Suppressor macrophage (primary cell): ENCODE results near the gene JAG2.

Experiments
- DNase-seq, 4 experiments: peaks; one replicate each; pipeline ENCODE4 v3.0.0-alpha.2; 2020 to 2022

JAG2 gene

GRCh38 chr14:105165134-105165704 lies 3.4 kb downstream of the JAG2 start:
- no peak for DNase-seq

DNA sequence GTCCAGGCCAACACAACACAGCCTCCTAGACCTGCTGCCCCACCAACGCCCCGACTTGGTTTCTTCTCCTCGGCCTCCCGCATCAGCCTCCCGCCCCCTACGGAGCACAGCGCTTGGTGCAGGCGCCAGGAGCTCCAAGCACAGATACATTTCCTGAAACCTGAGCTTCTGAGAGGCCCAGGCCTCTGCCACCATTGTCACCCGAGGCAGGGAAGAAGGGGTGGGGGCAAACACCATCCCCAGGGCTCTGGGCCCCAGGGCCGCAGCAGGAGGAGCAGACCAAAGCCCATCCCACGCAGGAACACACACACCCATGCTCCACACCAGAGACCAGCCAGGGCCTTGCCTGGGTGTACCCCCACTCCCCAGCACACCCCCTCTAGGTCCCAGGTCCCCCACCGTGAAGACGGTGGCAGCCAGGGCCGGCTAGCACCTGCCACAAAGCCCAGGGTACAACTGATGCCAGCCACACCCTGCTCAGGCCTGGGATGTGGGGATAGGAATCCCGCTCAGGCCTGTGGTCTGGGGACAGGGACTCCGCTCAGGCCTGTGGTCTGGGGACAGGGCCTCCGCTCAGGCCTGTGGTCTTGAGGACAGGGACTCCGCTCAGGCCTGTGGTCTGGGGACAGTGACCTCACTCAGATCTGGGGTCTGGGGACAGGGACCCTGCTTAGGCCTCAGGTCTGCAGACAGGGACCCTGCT lies 5.4 kb downstream of the JAG2 start:
- DNase-seq = no peak

GRCh38 chr14:105162669-105162979 lies 6.0 kb downstream of the JAG2 start:
- no peak for DNase-seq

DNA sequence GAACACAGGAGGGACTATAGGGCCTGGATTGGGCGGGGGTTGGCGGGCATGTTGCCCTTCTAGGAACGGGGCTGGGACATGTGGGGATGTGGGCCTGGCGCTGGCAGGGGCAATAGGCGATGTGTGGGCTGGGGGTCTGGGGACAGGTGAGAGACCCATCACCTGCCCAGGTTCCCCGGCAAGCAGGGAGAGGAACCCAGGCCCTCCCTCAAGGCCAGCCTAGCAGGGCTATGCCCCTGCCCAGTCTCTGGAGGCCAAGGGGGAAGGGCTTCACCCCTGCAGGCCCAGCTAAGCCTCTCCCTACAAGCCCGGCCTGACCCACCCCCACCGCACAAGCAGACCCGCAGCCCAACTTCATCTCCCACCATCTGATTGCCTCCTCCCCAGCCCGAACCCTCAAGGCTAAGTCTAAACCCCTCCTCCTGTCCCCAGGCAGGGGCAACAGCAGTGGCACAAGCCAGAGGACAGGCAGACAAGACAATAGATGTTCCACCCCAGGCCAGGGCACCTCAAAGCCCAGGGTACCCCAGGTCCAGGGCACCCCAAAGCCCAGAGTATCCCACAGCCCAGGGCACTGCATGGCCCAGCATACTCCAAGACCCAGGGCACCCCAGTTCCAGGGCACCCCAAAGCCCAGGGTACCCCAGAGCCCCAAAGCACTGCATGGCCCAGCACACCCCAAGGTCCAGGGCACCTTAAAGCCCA lies 6.5 kb downstream of the JAG2 start:
- DNase-seq = no peak

DNA sequence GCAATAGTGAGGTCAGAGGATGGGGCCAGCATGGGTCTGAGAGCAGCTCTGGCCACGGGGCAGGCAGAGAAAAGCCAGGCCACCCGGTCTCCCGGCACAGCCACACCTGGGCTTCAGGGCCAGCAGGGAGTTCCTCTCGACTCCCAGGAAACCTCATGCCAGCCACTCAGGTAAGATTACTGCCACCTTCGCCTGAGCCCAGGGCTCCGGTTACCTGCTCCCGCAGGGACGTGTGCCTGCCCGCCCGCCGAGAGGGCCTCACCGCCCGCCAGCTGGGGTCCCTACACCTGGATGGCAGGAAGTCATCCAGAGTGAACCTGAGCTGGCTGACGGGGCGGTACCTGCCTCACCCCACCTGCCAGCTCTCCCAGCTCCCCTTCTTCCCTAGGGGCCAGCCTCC lies 7.3 kb downstream of the JAG2 start:
- no peak for DNase-seq

DNA sequence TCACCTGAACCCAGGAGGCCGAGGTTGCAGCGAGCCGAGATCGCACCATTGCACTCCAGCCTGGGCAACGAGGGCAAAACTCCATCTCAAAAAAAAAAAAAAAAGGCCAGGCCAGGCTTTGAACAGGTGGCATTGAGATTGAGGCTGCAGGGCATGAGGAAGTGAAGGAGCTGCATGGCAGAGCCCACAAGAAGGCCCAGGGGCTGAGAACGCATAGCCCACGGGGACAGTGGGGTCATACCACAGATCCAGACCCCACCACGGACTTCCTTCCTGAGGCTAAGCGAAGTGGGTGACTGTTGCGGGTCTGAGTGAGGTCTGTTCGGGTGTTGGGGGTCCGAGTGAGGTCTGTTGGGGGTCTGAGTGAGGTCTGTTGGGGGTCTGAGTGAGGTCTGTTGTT lies 7.8 kb downstream of the JAG2 start:
- no peak for DNase-seq

DNA sequence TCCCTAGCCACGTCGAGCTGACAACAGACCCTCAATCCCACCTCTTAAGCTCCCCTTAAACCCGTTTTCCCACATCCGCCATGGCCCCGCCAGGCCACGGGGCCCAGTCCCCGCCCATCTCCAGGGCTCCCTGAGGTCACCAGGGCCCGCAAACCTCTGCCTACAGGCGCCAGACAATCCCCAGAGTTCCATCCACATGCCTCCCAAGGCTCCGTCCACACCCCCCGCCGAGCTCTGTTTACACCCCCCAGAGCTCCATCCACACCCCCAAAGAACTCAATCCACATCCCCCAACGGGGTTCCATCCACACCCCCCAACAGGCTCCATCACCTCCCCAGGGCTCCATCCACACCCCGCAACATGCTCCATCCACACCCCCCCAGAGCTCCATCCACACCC lies 9.2 kb downstream of the JAG2 start:
- DNase-seq = no peak

- no peak for DNase-seq
Measured at GRCh38 chr14:105158794-105159193, 9.8 kb downstream of the JAG2 start.

DNA sequence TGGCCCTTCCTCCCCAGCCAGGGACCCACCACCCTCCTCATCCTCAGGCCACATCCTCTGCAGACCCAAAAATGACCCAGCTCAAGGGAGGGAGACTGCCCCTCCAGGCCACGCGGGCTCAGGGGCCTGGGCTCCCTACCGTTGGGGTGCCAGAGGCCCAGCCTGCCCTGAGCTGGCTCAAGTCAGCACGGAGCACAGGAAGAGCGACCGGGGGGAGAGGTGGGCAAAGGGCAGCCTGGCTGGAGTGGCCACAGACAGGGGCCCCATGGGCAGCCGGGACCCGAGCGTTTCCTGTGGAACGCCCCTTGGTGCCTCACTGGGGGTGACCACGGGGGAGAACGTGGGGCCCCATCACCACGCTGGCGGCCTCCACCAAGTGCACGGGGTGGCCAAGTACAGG lies 10.7 kb downstream of the JAG2 start:
- no peak for DNase-seq

- DNase-seq = no peak
Measured at GRCh38 chr14:105156414-105157375, 11.9 kb downstream of the JAG2 start.

- no peak for DNase-seq
Measured at GRCh38 chr14:105155681-105156413, 12.7 kb downstream of the JAG2 start.

DNA sequence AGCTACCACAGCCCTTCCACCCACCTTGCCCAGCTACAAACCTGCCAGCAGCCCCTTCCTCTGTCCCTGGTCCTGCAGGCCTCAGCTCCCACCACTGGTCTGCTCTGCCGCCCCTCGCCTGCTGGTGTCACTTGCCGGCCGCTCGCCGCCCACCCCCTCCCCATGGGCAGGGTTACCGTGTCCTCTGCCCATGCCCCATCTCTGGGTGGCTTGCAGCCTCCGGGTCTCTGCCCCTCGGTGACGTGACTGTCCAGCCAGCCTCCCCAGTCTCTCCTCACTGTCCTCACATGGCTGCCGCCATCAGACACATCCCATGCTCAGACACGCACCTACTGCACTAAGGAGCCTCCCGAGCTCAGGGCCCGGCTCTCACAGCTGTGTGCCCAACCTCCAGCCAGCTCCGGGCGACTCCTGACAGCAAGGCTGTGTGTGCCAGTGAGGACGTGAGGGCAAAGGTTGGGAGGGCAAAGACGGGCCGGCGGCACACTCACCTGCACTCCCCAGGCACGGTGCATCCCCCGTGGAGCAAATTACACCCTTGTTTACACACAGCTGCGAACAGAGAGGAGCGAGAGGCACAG lies 13.4 kb downstream of the JAG2 start:
- no peak for DNase-seq

DNA sequence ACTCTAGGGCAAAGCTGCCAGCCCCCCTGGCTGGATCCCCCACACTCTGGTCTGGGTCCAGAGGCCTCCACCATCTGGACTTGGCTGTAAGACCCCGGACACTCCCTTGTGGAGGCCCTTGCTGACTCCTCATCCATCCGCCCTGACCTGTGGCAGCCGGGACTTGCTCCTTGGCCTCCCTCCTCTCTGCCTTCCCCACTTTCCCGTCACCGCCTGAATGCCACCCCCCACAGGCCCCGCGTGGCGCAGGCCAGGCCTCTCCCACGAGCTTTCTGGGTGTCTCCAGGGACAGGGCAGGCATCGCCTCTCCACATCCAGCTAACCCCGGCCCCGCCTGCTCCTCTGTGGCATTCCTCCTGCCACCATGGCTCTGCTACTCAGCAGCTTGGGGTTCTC lies 14.1 kb downstream of the JAG2 start:
- no peak for DNase-seq

DNA sequence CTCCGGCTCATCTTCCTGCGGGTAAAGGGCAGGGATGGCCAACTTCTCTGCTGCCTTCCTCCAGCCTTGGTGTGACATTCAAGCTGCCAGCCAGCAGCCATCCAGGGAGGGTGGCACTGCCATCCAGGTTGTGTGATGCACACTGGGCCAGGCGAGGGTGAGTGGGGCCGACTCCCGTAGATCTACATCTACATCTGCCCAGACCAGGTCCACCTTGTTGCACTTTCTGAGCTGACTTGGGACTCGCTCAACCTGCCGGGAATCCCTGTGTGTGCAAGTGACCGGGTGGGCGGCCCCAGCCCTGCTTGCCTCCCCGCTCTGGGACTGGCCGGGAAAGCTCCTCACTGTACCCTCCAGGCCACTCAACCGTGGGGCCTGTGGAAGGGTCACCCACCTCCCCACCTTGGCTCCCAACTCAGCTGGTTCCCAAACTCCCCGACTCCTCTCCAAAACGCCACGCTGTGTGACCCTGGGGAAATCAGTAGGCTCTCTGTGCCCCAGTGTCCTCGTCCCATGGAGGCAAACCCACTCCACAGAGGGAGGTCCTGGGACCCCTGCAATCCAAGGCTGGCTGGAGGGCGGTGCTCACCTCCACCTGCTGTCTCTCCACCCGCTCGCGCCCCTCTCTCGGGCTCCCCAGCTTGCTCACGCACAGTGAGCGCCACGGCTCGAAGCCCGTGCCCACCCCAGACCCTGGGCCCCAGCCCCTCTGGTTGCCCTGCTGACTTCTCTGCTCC lies 14.7 kb downstream of the JAG2 start:
- no peak for DNase-seq

DNA sequence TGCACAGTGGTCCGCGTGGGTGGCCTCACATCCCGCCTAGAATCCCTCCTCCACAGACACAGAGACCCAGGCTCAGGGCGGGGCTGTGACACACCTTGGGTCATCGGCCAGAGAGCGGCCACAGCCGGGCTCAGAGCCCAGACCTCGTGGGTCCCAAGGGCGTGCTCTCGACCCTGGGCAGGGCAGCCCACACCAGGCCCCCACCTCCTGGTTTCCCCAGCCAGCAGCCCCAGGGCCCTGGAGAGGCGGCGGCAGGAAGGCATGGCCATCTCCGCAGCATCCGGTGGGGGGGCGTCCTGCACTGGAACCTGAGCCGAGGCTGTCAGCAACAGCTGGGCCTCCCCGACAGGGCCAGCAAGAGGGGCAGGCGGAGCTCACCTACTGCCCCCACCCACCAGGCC lies 15.2 kb downstream of the JAG2 start:
- no peak for DNase-seq

- no peak for DNase-seq
Measured at GRCh38 chr14:105152794-105153241, 15.8 kb downstream of the JAG2 start.

GRCh38 chr14:105151838-105152793 lies 16.5 kb downstream of the JAG2 start:
- DNase-seq = peak in 1 of 4 experiments; percentile 2

DNA sequence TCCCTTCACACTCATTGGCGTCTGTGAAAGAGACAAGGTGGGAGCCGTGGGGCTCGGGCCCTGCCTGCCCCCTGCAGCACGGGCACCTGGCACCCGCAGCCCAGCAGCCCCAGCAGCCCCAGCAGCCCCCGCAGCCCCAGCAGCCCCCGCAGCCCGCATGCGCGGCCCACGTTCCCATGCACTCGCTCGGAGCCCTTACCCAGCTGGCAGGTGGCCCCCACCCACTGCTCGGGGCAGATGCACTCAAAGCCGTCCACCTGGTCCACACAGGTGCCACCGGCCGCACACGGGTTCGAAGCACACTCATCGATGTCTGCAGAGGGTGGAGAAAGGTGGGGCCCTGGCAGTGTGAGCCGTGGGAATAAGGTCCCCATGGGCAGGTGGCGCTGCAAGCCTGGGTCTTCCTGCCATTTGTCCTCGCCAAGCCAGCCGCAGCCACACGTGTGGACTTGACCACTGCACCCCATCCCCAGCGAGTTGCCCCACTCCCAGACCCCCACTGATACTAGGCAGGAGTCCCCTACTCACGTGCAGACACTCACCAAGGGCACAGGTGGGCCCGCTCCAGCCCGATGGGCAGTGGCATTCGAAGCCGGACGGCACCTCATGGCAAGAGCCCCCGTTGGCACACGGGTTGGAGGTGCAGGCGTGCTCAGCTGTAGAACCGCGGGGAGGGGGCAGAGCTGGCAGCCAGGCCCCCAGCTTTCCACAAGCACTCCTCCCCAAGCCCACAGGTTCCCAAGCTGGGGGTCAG lies 17.3 kb downstream of the JAG2 start:
- DNase-seq = peak in 1 of 4 experiments; percentile 1
